ENCODE measurements around the gene TCF25. TPM values are rescaled to one million over a fixed set of nuclear protein-coding genes. Genes with fewer than 3 reads are reported as not detected.

Gene TCF25
- total and polyA plus RNA-seq, 3 donors from 2014 or later, result 225 to 345 (median 334) TPM

GRCh38 chr16:89923640-89924296, 50.4 kb downstream of the TCF25 start:
- H3K4me3 ChIP-seq, result peak overlapping the region; percentile 44 to 47
- WGBS, 2 donors, result 2 to 11% methylated on average over 9 to 34 of the region's 41 CpGs
- H3K9me3 ChIP-seq, result no peaks in the 10 kb centered on the region
- H3K4me1 ChIP-seq, result peaks cover 24% of the 10 kb centered on the region
- no peaks in the 10 kb centered on the region for H3K27me3 ChIP-seq
- no peak overlapping the region for H3K27ac ChIP-seq
- DNase-seq, result no peak
- TF ChIP-seq CTCF (IDR thresholded peaks at IDR 0.05) (no peak), POLR2A (IDR thresholded peaks at IDR 0.05) (no peak)
- no peaks in the 10 kb centered on the region for H3K36me3 ChIP-seq (ENCODE audit: low read depth, missing control alignments)
- intact Hi-C loops (cut with DNase I; ENCODE audit: low total_unique reads), result no loop called here

- TF ChIP-seq POLR2A (IDR thresholded peaks at IDR 0.05), result no peak
- no peak for TF ChIP-seq CTCF (IDR thresholded peaks at IDR 0.05)
- DNase-seq, result no peak
- Histone ChIP-seq H3K9me3 (no peaks in the 10 kb centered on the region), H3K36me3 (ENCODE audit: low read depth, missing control alignments) (no peaks in the 10 kb centered on the region), H3K4me1 (peaks cover 23% of the 10 kb centered on the region), H3K27me3 (no peaks in the 10 kb centered on the region), H3K27ac (no peak overlapping the region), H3K4me3 (peak overlapping the region in 1 of 2 donors; percentile 47)
- 0 to 3% methylated on average over 12 to 14 of the region's 14 CpGs for WGBS, 2 donors
- intact Hi-C loops (cut with DNase I; ENCODE audit: low total_unique reads), result no loop called here
Measured at GRCh38 chr16:89924297-89924924, 51.0 kb downstream of the TCF25 start.

GRCh38 chr16:89924925-89925307, 51.5 kb downstream of the TCF25 start:
- Histone ChIP-seq H3K36me3 (ENCODE audit: low read depth, missing control alignments) (no peaks in the 10 kb centered on the region), H3K27me3 (no peaks in the 10 kb centered on the region), H3K4me3 (no peak overlapping the region), H3K4me1 (peaks cover 23% of the 10 kb centered on the region), H3K27ac (no peak overlapping the region), H3K9me3 (no peaks in the 10 kb centered on the region)
- intact Hi-C loops (cut with DNase I; ENCODE audit: low total_unique reads), result no loop called here
- TF ChIP-seq POLR2A (IDR thresholded peaks at IDR 0.05) (no peak), CTCF (IDR thresholded peaks at IDR 0.05) (no peak)
- no peak for DNase-seq
- WGBS, 2 donors, result 17 to 23% methylated on average over 3 to 4 of the region's 4 CpGs

GRCh38 chr16:89925596-89926079, 52.2 kb downstream of the TCF25 start:
- H3K4me1 ChIP-seq, result peaks cover 23% of the 10 kb centered on the region
- H3K9me3 ChIP-seq, result no peaks in the 10 kb centered on the region
- TF ChIP-seq POLR2A (IDR thresholded peaks at IDR 0.05) (no peak), CTCF (IDR thresholded peaks at IDR 0.05) (no peak)
- H3K4me3 ChIP-seq, result peak overlapping the region; percentile 47 to 54
- intact Hi-C loops (cut with DNase I; ENCODE audit: low total_unique reads), result no loop called here
- no peaks in the 10 kb centered on the region for H3K27me3 ChIP-seq
- H3K27ac ChIP-seq, result no peak overlapping the region
- DNase-seq, result no peak
- no peaks in the 10 kb centered on the region for H3K36me3 ChIP-seq (ENCODE audit: low read depth, missing control alignments)
- 1 to 2% methylated on average over 12 to 42 of the region's 42 CpGs for WGBS, 2 donors

Data from testis (tissue), 3 donors.